ENCODE data around the gene RHOU.

RHOU gene

DNA sequence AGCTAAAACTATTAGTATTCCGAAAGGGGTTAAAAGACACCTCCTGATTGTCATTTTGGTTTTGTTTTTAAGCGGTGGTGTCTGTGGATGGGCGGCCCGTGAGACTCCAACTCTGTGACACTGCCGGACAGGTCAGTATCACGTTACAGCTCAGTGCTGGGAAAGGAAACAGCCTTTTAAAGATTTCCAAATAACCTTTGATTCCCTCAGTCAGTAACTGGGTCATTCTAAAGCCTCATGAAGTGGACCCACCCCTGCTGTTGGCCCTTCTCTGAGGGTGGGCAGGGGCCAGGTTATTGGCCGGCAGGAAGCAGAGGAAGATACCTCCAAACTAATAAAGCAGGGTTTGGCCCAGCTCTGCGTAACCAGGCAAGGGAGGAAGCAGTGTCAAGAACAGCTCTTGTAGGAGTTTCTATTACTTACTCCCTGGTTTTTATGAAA, 2.3 kb downstream of the RHOU start:
- DNase-seq (ENCODE audit: low read depth): no peak

DNA sequence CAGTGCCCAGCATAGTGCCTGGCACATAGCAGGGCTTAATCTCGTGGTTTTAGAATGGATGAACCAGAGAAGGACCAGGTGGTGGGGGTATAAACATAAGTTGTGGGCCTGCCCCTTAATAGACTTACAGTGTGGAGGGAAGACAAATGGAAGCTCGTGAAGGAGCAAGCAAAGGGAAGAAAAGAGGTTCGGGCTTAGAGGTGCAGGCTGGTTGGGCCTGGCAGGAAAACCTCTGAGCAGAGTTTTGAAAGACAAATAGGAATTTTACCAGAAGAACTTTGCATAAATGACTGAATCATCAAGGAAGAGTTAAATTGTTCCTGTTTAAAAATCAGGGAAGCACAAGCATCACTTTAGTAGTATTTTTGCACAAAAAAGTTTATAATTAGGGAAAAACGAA, 4.5 kb downstream of the RHOU start:
- DNase-seq (ENCODE audit: low read depth): no peak

DNA sequence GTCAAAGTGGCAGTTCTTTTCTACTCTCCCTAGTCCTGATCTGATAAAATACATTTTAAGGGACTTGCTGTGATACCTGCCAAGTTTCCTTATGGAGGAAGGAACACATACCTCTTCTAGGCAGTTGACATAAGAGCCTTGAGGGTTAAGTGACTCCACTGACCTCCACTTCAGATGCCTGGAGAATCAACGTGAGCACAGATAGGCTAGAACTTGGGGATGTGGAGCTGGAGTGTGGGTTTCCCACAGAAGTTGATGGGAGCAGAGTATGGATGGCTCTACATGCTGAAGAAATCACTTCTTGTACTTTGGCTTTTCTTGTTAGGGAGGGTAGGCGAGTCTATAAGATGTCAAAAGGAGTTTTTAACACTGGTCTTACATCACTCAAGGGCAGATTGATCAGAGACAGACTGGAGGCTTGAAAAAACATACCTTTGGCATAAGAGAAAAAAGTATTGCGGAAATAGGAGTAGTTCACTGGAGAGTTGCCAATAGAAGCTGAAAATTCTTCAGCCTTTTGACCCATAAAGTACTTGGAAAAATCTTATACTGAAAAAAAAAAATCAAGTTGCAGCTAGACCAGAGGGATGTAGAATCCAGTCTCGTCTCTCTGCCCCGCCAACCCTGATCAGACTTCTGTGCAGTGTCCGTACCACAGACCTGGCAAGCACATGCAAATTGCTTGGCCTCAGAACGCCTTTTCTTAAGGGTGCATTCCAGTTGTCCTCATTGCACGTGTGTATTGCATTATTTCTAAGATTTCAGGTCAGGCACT, 5.5 kb downstream of the RHOU start:
- DNase-seq (ENCODE audit: low read depth): no peak

DNA sequence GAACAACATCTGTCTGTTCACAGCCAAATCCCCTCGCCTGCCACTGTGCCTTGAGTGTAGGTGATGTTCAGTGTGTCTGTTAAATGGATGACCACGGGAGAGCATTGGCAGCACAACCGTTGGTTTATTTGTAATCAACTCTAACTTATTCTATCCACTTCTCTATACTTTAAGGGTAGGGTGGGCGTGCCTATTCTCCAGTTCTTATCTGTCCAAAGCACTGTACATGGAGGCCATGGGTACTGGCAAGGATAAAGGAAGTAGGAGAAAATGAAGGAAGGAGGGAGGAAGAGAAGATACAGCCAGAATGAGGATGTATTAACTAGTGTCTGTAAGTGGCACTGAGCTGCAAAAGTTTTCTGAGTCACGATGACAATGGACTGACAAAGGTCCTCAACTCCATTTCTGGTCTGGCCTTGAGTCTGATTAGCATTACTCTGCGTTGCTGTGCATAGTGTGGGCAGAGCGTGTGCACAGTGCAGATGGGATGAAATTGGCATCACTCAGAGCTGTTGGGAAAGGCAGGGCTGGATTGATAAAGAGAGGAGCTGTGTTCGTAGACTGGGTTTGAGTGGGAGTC, 7.1 kb downstream of the RHOU start:
- no peak for DNase-seq (ENCODE audit: low read depth)

DNA sequence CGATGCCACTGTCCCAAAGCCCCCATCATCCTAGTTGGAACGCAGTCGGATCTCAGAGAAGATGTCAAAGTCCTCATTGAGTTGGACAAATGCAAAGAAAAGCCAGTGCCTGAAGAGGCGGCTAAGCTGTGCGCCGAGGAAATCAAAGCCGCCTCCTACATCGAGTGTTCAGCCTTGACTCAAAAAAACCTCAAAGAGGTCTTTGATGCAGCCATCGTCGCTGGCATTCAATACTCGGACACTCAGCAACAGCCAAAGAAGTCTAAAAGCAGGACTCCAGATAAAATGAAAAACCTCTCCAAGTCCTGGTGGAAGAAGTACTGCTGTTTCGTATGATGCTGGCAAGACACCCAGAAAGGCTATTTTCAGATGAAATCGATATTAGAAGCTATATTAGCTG, 8.1 kb downstream of the RHOU start:
- DNase-seq (ENCODE audit: low read depth): no peak

DNA sequence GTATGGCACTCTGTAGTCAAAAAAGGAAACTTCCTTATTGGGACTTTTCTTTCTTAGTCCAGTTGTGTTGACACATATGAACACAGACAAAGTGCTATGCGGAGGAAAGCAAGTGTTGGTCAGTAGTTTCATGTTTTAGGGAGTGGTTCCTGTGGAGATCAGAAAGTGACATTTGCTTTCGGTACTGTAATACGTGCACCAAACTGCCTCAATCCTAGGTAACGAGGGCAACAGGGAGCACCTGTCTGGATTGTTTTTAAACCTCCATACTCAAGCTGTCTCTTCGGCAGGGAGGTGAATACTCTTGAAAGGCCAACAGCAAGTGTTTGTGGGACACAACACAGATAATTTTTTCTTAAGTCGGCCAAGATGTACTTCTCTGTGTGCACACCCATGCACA, 9.1 kb downstream of the RHOU start:
- no peak for DNase-seq (ENCODE audit: low read depth)

DNA sequence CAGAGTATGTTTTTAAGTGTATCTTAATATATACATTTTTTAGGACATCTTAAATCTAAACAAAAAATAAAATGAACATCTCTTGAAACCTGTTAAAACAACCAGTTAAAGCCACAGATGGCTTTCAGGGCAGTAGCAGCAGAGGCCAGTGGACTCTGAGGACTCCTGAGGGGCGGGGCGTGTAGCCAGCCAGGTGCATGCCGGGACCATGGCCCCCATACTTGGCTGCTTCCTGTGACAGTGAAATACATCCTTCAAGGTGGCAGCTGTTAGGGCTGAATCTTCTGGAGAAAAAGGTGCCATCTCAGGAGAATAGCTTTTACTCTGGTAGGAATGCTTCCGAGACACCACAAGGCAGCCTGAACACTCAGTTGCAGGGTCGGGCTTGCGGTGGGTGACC, 9.6 kb downstream of the RHOU start:
- DNase-seq (ENCODE audit: low read depth): no peak

DNA sequence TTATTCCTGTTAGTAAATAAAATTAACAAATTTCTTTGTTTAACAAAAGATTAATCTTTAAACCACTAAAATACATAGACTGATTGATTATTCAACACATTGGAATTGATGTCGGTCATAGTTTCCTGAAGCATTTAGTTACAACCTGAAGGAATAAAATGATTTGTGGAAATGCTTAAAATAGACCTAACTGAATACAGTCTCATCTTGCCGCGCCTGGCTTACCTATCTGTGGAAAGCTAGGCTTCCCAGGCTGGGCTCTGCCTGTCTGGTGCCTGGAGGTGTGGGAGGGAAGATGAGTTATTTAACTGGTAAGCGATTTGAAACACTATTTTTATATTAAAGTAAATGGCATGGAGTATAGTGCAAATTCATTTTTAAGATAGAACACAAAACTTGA, 10.2 kb downstream of the RHOU start:
- no peak for DNase-seq (ENCODE audit: low read depth)

DNA sequence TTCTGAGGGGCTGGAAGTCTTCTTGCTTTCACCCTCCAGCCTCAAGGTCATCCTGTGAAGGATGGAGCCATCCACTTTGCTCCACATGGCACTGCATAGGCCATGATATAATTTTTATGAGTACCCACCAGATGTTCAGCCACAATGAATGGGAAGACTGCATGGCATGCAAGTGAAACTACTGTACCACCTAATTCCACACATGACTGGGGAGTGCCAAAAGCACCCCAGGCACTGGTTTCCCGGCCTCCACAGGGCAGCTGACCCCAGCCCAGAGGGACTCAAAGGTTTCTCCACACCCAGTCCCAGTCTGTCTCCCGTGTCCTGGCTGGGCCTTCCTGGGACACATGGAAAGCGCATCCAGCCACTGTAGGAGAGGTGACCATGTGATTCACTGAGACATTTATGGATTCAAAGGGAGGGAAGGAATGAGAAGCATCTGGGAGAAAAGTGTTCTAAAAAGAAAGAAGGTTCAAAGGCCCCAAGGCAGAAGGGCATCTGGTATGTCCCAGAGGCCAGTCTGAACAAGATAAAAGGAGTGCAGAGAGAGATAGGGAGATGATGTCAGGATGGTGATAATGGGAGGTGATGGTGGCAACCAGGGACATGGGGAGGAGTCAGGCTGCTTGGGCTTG, 12.1 kb downstream of the RHOU start:
- no peak for DNase-seq (ENCODE audit: low read depth)

DNA sequence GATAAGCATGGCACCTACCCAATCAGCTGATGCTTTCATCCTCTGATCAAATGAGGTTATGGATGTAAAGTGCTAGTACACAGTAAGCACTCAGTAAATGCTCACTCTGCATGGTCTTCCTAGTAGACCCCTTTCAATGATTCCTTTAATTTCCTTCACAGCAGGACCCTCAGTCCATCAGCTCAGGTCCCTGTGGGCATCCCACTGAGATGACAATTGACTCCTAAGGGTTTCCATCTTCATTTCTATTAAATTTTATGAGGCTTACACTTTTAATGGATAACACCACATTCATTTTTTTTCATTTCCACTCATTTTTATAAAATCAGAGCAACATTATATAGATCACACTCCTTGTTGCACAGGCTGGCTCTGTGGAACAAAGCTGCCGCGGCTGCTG, 12.8 kb downstream of the RHOU start:
- no peak for DNase-seq (ENCODE audit: low read depth)

DNA sequence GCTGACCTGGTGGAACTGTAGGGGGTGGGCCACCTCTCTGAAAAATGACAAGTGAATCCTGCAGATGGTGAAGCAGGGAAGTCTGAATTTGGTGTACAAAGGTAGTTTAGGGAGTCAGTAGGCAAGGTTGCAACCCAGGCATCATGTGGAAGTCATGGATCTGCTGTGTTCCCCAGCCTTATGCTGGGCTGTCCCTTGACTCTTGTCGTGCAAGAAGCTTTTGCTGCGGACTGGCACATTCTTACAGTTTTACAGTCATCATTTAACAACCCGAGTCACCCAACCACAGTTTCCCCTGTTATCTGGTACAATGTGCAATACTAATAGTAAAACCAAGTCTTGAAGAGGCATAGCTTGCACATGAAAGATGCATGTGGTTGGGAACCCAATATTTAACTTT, 13.2 kb downstream of the RHOU start:
- DNase-seq (ENCODE audit: low read depth): no peak

DNA sequence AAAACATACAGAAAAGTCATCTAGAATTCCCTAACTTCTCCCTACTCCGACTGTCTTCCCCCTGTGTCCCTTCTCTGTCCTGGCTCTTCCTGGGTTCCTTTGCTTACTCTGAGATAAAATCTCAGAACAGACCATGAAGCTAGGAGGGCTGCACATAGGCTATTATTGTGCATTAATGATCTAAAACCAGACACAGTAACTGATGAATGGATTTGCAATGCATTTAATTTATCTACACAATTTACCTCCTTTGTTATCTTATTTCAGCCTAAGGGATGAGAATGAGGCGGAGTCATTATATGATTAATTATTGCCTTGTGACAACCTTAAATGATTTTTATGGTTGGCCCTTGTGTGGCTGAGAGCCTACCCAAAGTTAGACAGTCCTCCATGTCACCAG, 14.5 kb downstream of the RHOU start:
- no peak for DNase-seq (ENCODE audit: low read depth)

DNA sequence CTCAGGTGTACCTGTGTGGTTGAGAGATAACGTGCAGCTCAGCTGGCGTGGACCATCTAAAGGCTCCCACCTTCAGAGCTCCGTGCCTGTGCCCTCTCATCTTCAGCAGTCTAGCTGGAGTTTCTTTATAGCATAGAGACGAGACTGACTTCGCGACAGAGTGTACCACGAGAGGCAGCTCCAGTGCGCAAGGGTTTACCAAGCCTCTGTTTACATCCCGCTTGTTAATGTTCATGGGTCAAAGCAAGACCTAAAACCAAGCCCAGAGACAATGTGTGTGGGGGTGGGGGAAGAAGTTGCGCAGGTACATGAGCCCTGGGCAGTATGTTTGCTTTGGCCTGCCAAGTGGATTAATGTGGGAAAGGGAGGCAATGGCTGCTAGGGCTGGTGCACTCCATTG, 15.6 kb downstream of the RHOU start:
- no peak for DNase-seq (ENCODE audit: low read depth)

DNA sequence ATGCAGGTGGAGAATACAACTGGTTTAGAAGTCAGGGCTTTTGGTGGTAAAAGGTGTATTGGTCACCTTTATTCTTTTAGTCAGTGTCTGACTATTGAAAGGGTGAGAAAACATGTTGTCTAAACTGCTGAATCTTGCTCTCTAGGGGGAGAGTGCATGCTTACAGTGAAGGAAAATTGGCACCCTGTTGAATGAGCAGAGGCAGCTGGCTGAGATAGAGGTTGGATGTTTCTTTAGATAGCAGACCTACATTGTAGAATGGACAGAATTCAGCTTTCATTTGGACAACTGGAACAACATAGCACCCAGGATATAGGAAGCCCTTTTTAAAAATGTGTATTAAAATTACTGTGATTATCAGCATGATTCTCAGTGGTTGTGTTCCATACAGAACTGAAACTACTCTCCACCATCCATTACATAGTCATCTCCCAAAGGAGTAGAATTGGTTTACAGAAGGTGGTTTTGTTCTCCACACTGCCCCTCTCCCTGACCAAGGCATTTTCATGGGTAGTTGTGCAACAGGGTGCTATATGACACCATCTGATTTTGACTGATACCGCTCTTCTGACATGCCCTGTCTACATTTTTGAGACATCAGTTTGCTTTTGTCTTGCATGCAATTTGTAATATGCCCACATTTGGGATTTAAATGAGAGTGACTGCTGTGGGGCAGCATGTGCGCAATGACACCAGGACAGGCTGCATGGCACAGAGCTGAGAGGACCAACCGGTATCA, 16.2 kb downstream of the RHOU start:
- DNase-seq (ENCODE audit: low read depth): no peak

DNA sequence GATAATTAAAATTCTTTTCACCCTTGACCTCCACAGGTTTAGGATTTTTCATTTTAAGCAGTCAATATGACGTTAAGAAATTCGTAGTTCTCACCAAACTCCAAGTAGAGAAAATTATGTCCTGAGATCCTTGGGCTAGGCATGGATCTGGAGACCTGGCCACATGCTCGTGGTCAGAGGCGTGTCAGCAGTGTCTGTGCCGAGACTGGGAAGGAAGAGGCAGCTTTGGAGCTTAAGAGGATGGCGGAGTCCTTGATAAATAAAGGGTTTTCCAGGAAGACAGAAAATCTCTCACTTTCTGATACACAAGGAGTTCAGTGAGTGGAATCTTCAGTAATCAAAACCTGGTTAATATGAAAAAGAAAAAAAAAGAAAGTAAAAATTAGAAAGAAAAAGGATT, 17.0 kb downstream of the RHOU start:
- no peak for DNase-seq (ENCODE audit: low read depth)

DNA sequence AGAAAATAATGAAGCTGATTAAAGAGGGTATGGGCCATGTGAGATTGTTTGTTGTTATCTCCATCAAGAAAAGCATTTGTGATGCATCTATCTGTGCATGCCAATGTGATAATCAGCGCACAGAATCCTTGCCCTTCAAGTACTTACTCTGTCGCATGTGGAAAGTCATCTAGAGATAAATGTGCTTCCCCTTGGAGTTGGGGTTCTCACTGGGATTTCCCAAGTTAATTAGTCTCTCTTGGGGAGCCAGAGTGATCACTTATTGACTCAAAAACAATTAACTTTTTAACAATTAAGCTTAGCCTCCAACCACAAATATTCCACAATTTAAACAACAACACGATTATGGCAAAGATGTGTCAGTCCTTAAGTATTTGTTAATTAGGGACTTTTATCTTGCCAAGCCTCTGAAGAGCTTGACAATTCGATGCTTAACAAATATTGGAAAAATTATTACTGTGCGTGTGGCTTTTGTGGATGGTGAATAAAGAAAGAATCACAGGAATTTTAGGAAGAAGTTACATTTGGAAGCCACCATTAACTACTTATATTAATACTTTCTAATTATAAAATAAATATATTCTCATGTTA, 17.5 kb downstream of the RHOU start:
- DNase-seq (ENCODE audit: low read depth): no peak

DNA sequence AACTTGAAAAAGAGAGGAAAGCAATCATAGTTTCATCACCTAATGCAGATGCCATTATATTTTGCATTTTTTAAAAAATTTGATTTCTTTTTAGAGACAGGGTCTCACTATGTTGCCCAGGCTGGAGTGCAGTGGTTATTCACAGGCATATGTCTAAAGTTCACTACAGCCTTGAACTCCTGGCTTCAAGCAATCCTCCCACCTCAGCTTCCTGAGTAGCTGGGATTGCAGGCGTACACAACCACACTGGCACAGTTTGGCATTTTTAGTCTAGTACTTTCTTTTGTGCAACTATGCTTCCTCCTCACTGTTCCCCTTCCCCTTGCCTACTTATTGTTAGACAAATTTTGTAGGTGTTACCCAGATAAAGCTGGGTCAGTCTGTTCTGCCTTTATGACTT, 18.0 kb downstream of the RHOU start:
- DNase-seq (ENCODE audit: low read depth): no peak

DNA sequence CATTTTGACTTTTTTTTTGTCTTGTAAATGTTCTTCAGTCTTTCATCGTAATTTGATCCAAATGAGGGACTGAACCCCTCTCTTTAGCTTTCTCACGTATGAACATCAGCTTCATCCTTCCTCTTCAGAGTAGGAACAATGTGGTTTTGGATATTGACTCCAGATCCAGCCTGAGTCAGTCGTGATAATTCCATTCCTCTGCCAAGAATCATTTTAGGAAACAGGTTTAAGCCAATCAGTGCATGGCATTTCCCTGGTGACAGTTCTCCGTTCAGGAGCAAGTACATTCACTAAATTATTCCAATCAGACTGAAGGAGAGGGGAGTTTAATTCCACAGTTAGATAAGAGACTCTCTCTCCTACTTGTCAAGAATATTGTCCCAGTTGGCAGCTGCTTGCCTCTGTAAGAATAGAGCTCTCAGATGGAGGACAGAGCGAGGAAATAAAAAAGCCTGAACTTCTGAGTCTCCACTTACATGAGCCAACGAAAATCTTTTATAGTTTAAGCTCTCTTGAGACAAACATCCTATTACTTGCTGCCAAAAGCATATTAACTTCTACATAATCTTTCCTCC, 18.6 kb downstream of the RHOU start:
- no peak for DNase-seq (ENCODE audit: low read depth)

DNA sequence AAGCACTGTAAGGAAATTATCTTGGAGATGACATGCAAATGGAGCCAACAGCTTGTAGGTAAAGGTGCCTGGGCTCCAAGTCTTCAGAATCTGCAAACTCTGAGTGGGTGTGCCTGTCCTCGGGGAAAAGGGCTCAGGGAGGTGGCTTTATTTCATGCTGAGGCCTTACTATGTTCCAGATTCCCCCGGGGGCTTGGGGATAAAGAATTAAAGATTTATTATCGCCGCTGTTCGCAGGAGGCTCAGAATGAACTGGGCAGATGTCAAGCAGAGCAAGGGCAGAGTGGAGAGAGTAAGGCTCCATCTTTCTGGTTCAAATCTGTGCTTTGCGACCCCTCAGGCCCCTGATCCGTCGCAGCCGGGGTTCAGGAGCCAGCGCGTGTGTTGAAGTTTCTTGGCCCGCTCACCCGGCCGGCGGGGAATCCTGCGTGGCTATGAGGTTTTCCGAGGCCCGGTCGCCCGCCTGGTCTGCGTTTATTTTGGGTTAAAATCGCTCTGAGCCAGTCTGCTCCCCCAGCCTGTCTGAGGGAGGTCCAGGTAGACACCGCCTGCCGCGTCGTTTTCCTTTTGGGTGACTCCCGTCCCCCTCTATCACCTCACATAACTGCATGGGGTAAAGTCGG, 19.5 kb downstream of the RHOU start:
- DNase-seq (ENCODE audit: low read depth): no peak

DNA sequence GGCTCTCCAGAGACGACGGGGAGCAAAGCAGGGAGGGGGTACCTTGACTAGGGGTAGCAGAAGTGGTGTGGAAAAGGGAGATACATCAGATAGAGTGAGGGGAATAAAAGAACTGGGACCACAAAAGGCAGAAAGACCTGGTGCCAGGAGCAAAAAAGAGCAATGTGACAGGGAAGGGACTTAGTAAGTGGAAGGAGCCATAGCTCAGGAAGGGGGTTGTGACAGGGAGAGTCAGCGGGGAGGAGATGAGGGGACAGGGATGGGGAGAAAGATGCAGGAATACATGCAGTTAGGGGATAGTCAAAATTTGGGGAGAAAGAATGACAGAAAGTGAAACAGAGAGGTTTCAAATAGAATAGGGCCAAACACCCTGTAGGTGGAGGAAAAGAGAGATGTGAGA, 20.5 kb downstream of the RHOU start:
- no peak for DNase-seq (ENCODE audit: low read depth)

DNA sequence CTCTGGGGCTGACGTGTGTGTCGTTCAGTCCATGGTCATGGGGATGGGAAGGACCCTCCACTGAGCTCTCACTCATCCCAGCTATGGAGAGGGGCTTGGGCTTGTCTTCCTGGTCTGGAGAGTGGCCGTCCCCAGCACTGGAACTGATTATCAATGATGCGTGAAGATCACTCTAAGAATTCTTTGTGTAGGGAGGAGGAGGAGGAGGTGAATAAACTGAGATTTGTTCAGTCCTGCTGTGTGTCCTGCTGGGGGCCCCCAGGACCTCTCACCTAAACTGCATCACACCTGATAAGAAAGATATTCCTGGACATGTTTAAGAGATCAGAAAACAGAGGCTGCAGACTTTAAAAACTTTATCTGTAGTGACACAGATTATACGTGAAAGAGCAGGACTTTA, 21.2 kb downstream of the RHOU start:
- DNase-seq (ENCODE audit: low read depth): no peak

DNA sequence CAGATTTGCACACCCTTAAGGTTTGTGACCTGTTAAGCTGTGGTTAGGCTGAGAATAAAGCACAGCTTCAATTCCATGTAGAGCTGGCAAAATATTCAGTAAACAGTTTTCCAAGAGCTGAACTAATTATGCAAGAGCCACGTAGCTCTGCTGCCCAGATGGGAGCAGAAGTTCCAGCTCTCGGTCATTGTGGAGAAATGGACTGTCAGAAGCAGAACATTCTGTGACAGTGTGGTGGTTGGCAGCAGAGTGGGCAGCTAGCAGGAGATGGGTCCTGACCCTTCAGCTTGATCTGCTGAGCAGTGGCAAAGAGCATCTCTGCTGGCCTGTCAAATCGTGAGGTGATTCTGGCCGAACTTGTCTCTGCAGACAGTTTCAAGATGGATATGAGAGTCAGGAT, 23.2 kb downstream of the RHOU start:
- DNase-seq (ENCODE audit: low read depth): no peak

All from non-pigmented ciliary epithelial cell (primary cell).